ENCODE data around the gene LDLRAD4.
A peak's percentile ranks its signal among the peaks of the same experiment; 100 is the strongest.

Gene LDLRAD4

DNA sequence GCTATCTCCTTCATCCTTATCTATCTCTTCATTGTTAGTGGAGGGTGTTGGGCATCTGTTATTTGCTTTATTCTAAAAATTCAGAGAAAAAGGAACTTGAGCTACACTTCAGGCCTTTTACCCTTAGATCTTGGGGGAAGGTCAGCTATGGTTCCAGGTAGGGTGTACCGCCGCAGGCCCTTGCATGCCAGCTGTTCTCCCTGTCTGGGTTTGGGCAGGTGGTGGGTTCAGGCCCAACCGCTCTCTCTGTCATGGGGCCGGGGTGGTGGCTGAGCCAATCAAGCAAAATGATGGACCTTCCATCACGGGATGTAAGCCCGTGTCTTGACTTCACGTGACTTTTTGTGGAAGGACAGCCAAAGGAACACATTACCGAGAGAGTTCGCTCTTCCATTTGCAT, 231.1 kb downstream of the LDLRAD4 start:
- DNase-seq (ENCODE audit: low read depth) = no peak

DNA sequence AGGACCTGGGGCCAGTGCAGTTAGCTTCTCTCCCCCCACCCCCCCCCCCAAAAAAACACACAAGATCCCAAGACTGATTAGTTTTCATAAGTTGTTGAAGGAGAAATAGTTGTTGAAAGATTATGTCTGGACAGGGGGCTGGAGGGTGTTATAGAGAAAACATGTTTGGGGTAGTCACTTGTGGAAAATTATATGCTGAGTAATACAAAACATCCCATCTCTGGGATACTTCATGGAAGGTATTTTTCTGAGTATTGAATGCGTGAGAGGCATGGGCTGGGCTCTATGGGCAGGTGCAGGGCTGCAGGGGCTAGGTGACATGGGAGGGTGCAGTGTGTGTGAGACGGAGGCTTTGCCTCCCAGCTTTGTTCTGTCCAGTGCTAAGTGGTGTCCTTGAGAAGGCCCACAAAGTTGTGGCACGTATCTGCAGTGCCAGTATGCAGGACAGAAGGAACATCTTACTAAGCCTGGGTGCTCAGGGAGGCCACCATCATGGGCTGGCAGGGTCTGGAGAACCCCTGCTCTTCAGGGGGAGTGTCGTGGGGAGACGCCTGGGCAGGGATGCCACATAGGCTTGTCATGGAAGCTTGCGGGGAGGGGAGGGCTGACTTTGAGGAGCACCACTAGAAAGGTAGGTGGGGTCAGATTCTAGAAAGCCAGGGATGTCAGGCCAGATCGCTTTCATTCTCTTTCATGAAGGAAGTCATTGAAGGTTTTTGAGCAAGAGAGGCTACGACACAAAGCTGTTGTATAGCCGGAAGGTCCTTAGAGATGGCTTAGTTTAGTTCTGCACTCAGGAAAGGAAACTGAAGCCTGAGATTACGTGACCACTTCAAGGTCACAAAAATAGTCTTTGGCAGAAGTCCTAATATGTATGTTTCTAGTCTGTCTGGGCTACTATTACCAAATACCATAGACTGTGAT, 232.0 kb downstream of the LDLRAD4 start:
- DNase-seq (ENCODE audit: low read depth) = no peak

DNA sequence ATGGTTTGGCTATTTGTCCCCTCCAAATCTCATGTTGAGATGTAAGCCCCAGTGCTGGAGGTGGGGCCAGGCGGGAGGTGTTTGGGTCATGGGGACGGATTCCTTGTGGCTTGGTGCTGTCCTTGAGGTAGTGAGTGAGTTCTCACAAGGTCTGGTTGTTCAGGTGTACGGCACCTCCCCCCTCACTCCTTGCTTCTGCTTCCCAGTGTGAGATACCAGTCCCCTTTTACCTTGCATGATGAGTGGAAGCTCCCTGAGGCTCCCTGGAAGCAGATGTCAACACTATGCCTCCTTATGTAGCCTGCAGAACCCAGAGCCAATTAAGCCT, 232.6 kb downstream of the LDLRAD4 start:
- DNase-seq (ENCODE audit: low read depth) = no peak

DNA sequence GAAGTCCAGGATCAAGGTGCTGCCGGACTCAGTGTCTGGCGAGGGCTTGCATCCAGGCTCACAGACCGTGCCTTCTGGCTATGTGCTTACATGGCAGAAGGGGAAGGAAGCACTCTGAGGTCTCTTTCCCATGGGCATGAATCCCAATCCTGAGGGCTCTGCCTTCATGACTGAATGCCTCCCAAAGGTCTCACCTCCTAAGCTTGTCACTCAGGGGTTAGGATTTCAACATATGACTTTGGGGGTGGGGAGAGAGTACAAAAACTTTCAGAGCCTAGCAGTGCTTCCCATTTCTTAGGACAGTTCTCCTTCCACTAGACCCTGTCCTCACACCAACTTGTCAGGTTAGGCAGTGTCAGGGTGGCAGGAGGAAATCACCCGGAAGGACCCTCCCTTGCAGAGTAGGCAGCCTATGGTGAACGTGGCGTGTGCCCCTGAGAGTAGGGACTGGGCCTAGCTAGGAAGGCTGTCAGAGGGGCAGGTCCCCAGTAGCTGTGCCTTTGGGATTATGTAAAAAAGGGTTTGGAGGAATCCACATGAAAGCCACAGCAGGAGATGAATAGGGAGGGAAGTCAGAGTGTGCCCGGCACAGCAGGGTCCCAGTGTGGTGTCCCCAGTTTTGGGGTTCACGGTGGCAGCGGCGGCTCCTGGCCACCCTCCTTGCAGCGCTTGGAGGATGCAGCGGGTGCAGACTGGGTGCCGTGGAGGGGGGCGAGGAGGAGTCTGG, 233.3 kb downstream of the LDLRAD4 start:
- DNase-seq (ENCODE audit: low read depth) = no peak

DNA sequence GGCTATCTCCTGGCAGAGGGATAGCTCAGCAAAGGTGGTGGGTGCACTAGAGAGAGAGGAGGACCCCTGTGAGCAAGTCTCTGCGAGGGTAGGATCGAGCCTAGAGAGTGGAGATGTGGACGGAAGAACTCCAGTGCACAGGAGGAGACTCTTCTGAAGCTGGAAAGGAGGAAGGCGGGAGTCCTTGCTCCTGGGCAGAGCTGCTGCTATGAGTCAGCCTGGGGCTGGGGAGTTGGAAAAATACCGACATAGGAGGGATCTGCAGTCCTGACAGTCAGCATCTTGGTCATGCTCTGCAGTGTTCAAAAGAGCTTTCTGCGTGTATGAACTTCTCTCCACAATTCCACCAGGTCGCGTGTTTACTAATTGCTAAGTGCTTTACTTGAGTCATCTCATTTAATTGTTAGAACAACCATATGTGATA, 233.8 kb downstream of the LDLRAD4 start:
- DNase-seq (ENCODE audit: low read depth) = peak; percentile 55

DNA sequence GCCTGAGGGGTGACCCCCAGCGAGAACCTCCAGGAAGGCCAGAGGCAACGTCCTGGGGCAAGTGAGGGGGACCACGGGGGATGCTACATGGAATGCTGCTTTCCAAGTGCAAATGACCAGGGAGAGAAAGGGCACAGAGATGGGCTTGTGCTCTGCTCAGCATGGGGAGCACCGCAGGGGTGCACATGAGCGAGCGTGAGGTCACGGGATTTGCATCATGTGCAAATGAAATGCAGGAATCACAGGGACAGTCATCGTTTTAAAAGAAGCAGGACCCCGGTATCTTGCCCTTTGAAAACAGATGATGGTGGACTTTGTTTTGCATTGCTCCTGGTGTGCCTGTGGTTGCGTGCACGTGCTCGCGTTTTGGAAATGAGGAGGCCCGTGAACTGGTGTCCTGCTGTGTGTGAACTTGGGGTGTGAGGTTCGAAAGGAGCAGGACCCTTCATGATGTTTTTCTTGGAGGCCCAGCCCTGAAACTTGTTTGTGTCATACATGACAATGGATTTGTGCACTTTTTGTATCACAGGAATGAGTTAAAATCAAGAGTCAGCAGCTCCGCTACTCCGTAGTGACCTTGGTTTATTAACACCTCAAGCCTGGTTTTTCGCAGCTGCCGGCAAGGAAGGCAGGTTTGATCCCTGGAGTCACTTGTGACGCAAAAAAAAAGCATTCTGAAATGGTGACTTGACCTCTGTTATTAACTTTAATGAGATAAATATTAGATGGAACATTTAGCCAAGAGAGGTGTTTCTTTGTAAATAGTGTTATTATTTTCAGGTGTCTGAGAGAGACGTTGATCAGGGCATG, 234.5 kb downstream of the LDLRAD4 start:
- no peak for DNase-seq (ENCODE audit: low read depth)

DNA sequence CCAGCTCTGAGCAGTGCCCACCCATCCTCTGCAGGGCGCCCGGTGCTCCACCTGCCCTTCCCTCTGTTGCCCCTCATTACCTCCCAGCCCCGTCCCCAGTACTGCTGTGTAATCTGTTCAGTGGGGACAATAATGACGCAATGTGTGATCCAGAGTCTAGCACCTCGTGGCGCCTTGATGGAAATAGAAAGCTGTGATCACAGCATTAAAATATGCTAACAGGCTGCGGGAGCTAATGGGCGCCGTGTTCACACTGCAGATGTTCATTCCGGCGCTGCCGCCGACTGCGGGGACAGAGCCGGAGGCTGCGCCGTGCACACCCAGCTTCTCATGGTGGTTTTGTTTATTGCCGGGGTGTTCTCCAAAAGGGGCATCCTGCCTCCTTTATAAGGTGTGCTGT, 235.2 kb downstream of the LDLRAD4 start:
- DNase-seq (ENCODE audit: low read depth) = no peak

DNA sequence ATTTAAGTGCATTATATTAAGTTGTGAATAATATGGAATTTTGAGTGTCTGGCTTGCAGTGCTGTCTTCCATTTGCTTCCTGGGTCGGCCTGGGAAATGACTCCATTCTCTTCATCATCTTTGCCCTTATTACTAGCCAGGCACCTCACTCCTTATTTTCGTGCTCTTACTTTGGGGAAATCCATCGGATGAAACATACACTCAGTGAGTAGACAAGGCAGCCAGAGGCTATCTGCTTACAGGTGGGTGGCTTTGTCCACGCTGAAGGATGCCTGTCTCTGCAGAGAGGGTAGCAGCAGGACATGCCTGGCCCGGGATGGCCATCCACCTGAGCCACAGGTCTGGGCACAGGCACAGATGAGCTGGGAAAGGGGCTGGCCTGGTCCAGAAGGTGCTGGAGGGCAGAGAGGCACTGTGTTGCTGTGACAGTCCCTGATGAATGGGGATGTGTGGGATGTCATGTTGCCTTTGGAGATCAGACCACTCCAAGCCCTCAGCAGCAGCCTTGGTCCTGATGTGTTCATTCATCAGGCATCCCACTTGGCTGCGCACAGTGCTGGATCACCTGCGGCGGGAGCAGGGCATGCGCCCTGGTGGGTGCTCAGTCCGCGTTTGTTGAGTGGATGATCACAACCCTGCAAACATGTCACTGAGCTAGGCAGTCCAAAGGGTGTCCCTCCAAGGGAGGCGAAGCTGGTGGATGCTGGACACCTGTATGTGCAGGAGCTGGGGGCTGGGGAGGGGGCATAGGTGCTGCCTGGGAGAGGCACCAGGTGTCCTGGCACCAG, 236.0 kb downstream of the LDLRAD4 start:
- no peak for DNase-seq (ENCODE audit: low read depth)

DNA sequence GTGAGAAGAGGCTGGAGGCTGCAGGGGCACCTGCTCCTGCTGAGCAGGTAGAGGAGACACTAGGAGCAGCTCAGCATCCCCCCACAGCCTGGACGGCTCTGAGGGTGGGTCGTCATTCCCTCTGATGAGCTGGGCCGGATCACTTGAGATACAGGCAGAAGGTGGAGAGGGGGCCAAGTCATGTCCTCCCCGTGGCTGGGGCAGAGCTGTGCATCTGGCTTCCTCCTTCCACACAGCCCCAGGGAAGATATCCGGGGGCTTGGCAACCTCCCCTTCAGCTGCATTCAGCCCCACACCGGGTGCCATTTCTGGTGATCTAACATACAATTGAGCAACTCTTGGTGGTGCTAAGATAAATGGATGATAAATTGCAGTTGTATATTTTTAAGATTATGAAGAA, 236.9 kb downstream of the LDLRAD4 start:
- DNase-seq (ENCODE audit: low read depth) = no peak

DNA sequence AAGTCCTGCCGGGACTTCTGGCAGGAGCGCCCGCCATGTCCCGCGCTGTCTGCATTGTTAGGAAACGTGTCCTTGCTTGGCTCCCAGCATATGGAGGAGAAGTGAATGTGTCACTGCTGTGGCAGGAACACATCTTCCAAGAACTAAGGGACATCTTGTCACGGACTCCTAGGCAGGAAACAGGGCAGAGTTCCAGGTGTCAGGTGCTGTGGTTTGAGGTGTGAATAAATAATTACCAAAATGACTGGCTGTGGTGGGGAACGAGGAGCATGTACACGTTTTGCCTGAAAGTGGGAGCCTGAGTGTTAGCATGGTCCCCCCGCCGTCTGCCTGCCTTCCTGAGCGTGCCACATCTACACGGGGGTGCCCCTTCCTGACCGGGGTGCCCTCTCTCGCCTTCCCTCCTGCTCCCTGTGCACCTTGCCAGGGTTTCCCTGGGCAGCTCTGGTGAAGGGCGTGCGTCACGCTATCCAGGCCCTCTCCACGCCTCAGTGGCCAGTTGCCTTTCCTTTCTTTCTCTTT, 237.5 kb downstream of the LDLRAD4 start:
- no peak for DNase-seq (ENCODE audit: low read depth)

DNA sequence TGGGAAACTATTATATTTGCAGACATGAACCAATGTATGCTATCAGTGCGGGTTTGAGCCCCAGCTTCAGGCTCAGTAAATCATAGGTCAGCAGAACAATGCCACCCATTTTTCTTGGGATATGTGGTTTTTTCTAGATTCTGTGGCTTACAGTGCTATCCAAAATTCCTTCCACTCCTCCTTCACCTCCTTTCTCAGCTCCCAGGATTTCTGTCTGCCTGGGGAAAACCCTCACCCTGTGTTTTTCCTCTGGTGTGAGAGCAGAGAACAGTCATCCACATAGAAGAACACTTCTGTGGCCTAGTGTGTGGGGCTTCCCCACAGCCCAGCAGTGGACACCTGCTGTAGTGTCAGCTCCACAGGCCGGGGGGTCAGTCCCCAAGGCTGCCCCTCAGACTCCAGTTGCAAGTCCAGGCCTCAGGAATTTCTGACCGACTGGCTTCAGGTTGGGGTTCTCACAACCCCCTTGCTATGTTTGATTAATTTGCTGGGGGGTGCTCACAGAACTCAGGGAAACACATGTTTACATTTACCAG, 238.2 kb downstream of the LDLRAD4 start:
- DNase-seq (ENCODE audit: low read depth) = no peak

DNA sequence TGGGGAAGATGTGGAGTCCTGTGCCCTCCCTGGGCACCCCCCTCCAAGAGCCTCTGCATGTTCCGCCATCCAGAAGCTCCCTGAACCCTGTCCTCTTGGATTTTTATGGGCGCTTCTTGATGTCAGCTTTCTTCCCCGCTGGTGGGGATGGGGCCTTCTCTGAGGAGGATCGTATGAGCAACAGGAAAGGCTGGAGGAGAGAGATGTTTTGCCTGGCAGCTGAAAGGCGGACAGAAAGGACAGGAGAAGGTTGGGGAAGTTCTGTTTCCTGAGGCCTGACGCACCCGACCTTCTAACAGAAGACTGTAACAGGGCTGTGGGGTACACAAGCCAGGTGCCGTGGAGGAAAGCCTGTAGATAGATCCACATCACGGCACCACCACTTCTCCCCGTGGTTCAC, 238.8 kb downstream of the LDLRAD4 start:
- no peak for DNase-seq (ENCODE audit: low read depth)

DNA sequence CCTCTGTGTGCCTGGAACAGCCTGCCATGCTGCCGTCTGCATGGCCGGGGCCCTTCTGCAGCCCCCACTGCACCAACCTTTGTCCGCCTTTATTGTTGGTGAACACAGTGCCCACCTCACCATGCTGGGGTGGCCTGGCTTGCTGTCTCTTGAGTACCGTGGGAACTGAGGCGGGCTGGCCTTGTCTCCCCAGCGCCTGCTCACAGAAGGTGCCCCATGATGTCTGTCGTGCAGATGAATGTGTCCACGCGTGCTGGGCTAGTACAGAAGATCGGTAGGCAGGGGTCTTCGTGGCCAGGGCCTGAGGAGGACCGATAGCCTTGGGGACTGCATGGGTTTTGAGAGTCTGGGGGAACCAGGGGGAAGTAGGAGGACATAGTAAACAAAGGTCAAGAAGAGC, 242.4 kb downstream of the LDLRAD4 start:
- DNase-seq (ENCODE audit: low read depth) = no peak

DNA sequence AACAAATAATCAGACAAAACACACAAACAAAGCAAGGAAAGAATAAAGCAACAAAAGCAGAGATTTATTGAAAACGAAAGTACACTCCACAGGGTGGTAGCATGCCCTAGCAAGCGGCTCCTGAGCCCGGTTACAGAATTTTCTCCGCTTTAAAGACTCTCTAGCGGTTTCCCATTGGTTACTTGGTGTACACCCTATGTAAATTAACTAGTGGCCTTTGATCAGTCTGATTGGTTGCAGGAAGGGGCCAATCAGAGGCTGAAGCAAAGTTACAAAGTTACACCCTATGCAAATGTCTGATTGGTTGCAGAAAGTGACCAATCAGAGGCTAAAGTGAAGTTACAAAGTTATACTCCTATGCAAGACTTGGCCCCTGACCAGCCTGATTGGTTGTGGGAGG, 242.9 kb downstream of the LDLRAD4 start:
- DNase-seq (ENCODE audit: low read depth) = no peak

DNA sequence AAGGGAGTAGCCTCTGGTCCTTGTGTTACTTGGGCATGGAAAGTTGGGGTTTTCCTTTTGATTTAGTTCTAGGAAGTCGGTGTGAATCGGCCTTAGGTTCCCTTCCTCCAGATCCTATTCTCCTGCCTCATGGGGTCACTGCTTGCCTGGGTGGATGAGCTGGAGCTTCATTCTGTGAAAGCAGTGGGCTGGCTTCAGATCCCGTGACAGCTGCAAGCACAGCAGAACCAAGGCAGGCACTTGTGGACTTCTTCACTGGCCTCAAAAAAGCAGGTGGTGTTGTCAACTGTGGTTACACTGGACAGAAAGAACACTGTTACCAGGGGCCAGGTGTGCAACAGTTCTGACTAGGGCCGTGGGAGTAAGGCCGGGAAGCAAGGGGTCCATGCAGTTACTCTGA, 243.4 kb downstream of the LDLRAD4 start:
- no peak for DNase-seq (ENCODE audit: low read depth)

DNA sequence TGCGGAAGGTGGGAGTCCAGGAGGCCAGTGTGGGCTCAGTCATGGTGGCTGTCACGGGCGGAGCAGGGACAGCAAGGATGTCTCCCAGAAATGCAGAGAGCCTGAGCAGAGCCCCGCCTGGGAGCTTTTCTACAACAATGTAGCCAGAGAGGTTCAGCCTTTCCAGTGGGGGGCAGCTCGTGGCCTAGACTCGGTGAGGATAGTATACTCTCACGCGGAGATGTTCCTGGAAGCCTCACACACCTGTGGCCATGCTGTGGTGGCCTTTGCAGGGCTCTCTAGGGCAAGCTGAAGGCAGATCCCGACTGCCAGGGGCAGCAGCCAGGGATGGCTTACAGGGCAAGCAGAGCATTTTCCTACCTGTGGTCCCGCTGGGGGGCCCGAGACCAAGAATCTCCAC, 244.1 kb downstream of the LDLRAD4 start:
- DNase-seq (ENCODE audit: low read depth) = no peak

DNA sequence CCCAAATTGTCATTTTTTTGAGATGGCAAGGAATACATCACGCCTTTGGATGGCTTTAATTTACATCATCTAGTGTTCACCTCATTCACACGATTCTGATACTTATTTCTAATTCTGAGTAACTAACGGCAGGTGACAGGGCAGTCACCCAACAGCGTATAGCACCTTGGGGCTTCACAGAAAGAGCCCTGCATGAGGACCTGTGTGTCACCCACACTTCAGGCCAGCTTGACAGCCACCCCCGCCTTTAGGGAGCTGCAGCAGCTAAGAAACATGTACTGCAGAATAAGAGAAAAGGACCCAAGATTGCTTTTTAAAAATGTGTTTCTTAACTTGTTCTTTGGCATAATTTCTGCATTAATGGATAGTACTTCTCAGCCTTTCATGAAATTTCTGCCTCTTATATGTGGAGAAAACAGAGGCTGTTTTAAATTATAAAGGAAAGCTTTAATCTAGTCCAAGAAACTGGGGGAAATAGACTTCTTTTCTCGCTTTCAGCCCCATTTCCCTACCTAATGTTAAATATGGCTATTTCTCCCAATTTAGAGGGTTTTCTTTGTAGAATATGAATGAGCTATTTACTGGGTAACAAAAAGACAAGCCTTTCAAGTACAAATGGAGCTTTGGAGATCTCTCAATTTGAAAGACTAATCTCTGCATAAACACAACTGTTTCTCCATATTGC, 245.1 kb downstream of the LDLRAD4 start:
- no peak for DNase-seq (ENCODE audit: low read depth)

DNA sequence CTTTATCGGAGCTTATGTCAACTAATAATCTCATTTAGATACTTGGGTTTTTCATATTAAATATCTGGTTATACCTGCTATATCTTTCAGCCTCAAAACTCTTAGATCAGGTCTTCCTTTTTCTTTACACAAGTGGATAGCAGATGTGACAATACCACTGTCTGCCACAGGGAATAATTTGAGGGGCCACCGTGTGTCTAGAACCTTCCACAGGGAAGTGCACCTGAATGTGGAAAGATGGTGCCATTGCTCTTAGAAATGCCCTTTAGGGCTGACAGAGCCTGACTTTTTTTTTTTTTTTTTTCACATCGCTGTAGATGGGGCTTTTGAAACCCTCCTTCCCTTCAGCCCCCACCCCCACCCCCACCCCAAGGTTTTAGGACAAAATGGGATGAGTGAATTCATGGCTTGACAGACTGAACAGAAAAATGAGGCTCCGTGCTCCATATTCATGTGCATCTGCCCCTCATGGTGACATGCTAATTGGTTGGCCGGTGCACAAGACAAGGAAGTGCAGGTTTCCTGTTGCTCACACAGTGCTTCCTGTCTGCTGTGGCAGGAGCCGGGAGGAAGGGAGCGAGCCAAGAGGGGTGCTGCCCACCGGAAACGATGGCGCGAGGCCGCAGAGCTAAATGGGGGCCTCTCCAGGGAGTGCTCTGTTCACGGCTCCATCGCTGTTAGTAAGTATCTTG, 246.0 kb downstream of the LDLRAD4 start:
- no peak for DNase-seq (ENCODE audit: low read depth)

DNA sequence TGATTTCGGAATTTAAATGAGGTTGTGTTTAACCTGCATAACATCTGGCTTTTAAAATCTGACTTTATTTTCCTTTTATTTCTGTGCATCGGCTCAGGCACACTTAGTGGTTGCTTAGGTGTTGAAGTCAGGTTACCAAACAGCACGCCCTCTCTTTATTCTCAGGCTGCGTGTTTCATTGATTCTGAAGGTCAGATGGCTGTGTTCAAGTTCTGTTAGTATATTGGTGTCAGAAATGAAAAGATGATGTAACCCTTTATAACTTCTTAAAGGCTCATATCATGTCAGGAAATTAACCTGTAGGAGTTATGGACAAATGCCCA, 246.5 kb downstream of the LDLRAD4 start:
- no peak for DNase-seq (ENCODE audit: low read depth)

DNA sequence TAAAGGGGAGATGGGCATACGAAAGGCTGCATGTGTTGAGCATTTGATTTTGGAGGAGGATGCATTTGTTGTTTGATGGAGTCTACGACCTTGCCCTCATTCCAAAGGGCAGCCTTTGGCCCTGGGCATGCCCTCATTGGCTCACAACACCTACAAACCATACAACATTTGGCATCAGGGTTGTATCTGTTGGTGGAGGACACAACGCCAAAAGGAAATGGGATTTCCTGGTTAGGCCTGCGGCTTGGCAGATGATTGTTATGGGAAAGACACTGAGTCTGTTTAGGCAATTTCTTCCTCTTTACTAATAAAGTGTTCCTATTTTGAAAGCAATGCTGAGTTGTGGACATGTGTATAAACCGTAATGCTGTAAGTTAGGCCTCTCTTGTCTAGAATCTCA, 246.9 kb downstream of the LDLRAD4 start:
- no peak for DNase-seq (ENCODE audit: low read depth)
